HG03571 (cell line): Measurements from ENCODE around the gene NEK1.
A peak's percentile ranks its signal among the peaks of the same experiment; 100 is the strongest.

Experiments
- ATAC-seq: cut with Tn5 transposase; IDR thresholded peaks from one replicate; pipeline ENCODE4 v1.9.1; 2021; ENCODE audit not compliant: unreplicated experiment

Gene NEK1

GRCh38 chr4:169611991-169612870, at the start of gene NEK1:
TSS of gene NEK1 (minus strand) at chr4:169612583. CDS start at chr4:169602630, 9,953 bp downstream.
- peak; percentile 96 for ATAC-seq

- ATAC-seq = no peak
Measured at GRCh38 chr4:169661761-169662160, 49.4 kb upstream of the NEK1 start.

- ATAC-seq = no peak
Measured at GRCh38 chr4:169660929-169661328, 48.5 kb upstream of the NEK1 start.

- peak; percentile 95 for ATAC-seq
Measured at GRCh38 chr4:169659716-169660670, 47.6 kb upstream of the NEK1 start.

- no peak for ATAC-seq
Measured at GRCh38 chr4:169658975-169659715, 46.8 kb upstream of the NEK1 start.

- ATAC-seq = no peak
Measured at GRCh38 chr4:169658196-169658595, 45.8 kb upstream of the NEK1 start.

- no peak for ATAC-seq
Measured at GRCh38 chr4:169657470-169658107, 45.2 kb upstream of the NEK1 start.

GRCh38 chr4:169655401-169655800, 43.0 kb upstream of the NEK1 start:
- ATAC-seq = no peak

GRCh38 chr4:169652535-169652934, 40.2 kb upstream of the NEK1 start:
- ATAC-seq = no peak

- no peak for ATAC-seq
Measured at GRCh38 chr4:169650227-169650936, 38.0 kb upstream of the NEK1 start.

- no peak for ATAC-seq
Measured at GRCh38 chr4:169649545-169650226, 37.3 kb upstream of the NEK1 start.

GRCh38 chr4:169645627-169646026, 33.2 kb upstream of the NEK1 start:
- no peak for ATAC-seq

GRCh38 chr4:169644802-169645201, 32.4 kb upstream of the NEK1 start:
- no peak for ATAC-seq

- no peak for ATAC-seq
Measured at GRCh38 chr4:169640261-169640870, 28.0 kb upstream of the NEK1 start.

GRCh38 chr4:169634975-169635374, 22.6 kb upstream of the NEK1 start:
- no peak for ATAC-seq

GRCh38 chr4:169632896-169633295, 20.5 kb upstream of the NEK1 start:
- no peak for ATAC-seq

- ATAC-seq = no peak
Measured at GRCh38 chr4:169630069-169630468, 17.7 kb upstream of the NEK1 start.

- ATAC-seq = no peak
Measured at GRCh38 chr4:169628579-169628978, 16.2 kb upstream of the NEK1 start.

- peak; percentile 73 for ATAC-seq
Measured at GRCh38 chr4:169627307-169627706, 14.9 kb upstream of the NEK1 start.
